ENCODE data around the gene PIGB.
"Not testable (repeated sequence)": the region's sequence is repeated elsewhere in the genome, so short reads cannot be mapped to it uniquely, and the experiment has no call there.

Gene PIGB

GRCh38 chr15:55302801-55303200, 16.2 kb upstream of the PIGB start:
- DNase-seq, result not testable (repeated sequence)

DNA sequence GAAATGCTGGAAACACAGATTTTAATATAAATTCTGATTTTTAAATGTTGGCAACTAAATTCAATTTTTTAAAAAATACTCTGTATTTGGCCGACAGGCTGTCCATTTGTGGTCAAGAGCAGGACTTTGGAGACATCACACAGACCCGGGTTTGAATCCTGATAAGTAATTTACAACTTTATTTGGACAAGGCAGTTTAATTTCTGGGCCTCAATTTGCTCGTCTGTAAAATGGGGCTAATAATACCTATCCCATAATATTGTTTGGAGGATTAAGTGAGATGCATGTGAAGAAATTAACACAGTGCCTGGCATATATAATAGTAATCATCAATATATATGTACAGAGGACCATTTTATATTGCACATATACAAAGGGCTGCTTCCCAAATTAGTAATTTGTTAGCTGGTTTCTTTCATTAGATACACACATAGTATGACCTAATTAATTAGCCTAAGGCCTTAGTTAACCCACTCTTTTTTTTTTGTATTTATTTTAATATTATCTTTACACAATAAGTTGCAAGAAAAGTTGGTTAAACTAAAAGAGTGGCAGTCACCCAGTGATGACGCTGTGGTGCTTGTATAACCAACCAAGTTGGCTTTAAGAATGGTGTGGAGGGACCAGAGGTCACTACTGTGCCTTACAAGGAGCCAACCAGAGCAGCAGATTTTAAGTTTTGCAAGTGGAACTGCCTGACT, 665 bp downstream of the PIGB start:
- DNase-seq, result no peak

DNA sequence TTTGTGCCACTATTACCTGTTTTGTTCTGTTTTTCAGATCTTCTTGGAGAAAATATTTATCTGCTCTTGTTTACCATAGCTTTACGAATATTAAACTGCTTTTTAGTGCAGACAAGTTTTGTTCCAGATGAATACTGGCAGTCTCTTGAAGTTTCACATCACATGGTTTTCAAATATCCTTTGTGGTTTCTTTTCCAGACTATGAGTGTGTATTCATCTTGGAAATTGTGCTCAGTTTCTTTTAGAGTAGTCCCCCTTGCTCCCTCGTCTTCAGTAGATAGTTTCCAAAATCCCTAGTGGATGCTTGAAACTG, 1.2 kb downstream of the PIGB start:
- no peak for DNase-seq

GRCh38 chr15:55320963-55321362, 1.9 kb downstream of the PIGB start:
- DNase-seq, result no peak

DNA sequence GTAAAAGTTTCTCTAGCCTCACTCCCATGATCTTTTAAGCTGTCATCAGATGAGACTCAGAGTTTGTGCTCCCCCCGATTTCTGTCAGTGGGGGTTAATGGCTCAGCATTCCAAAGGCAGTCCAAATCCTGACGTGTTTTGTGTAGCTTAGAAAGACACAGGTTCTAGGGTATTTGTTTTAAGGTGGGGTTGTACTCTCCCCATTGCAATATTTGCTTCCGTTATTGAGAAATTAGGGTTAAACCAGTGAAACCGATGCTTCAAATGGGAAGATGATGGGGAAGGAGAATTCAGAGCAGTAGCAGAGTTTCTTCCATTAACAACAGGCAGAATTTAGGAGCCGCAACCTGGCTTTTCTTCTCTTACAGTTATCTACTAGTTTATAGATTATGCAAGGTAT, 3.4 kb downstream of the PIGB start:
- no peak for DNase-seq

GRCh38 chr15:55327387-55327786, 8.4 kb downstream of the PIGB start:
- no peak for DNase-seq

DNA sequence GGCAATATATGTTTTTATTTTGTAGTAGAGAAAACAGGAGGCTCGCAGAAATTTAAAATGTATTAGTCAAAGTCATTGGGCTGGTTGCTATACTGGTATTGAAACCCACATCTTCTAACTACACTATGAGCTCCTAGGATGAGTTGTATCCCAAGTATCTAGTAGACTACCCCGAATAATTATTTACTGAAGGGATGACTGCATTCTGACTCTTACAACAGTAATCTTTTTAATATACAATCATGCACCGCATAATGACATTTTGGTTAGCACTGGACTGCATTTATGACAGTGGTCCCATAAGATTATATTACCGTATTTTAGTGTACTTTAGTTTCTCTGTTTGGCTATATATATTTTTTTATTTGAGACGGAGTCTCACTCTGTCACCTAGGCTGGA, 15.3 kb downstream of the PIGB start:
- no peak for DNase-seq

DNA sequence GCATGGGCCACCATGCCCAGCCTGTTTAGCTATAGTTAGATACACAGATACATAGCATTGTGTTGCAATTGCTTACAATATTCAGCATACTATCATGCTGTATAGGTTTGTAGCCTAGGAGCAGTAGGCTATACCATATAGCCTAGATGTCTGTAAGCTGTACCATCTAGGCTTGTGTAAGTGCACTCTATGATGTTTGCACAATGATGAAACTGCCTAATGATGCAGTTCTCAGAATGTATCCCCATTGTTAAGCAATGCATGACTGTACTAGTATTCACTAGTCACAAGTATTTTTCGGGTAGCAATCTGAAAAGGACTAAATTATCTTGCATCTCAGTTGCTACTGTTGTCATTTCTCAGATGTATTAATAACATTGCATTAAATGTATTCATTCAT, 16.0 kb downstream of the PIGB start:
- DNase-seq, result no peak

- no peak for DNase-seq
Observed at GRCh38 chr15:55337160-55337559, 18.1 kb downstream of the PIGB start.

- no peak for DNase-seq
Observed at GRCh38 chr15:55343168-55343567, 24.1 kb downstream of the PIGB start.

GRCh38 chr15:55344206-55344605, 25.2 kb downstream of the PIGB start:
- DNase-seq, result no peak

- DNase-seq, result no peak
Observed at GRCh38 chr15:55348281-55348778, 29.3 kb downstream of the PIGB start.

GRCh38 chr15:55349282-55349681, 30.3 kb downstream of the PIGB start:
- no peak for DNase-seq

DNA sequence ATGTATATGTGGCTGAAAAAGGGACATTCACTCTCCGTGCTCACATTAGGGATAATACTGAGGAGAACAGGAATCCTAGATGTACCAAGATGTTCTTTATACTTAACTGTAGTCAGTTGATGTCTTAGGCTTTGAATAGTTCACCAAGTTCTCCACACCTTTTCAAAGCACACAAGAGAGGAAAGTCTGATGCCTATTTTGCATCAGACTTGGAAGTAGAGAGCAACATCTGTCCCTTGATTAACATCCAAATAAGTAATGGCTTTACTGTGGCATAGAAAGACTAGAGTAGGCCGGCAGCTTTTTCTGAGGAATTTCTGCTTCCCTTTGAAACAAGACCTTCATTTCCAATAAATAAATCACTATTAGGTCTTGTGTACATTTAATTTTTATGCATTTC, 34.0 kb downstream of the PIGB start:
- no peak for DNase-seq

DNA sequence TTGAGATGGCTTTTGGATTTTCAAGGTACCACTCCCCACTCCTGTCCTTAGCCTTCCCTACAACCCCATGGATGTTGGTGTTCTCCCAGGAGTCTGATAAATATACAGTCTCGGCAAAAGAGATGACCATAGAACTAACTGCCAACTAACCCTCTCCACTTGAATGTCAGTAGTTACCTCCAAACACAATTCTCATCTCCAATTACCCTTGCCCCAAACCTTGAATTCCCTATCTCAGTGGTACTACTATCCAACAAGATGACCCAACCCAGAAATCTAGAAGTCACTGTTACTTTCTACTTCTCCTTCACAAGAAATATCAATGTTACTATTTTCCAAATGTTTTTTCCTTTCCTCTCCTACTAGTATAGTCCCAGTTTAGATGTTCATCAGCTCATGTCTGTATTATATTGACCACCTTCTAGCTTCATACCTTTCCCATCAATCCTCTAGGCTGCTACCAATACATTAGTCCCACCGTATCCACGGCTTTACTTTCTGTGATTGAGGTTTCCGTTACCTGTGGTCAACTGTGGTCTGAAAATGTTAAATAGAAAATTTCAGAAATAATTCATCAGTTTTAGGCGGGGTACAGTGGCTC, 38.1 kb downstream of the PIGB start:
- no peak for DNase-seq

GRCh38 chr15:55357774-55358173, 38.8 kb downstream of the PIGB start:
- no peak for DNase-seq

GRCh38 chr15:55358471-55358870, 39.4 kb downstream of the PIGB start:
- DNase-seq, result no peak

- DNase-seq, result no peak
Observed at GRCh38 chr15:55360256-55360655, 41.2 kb downstream of the PIGB start.

- DNase-seq, result no peak
Observed at GRCh38 chr15:55361048-55361447, 42.0 kb downstream of the PIGB start.

DNA sequence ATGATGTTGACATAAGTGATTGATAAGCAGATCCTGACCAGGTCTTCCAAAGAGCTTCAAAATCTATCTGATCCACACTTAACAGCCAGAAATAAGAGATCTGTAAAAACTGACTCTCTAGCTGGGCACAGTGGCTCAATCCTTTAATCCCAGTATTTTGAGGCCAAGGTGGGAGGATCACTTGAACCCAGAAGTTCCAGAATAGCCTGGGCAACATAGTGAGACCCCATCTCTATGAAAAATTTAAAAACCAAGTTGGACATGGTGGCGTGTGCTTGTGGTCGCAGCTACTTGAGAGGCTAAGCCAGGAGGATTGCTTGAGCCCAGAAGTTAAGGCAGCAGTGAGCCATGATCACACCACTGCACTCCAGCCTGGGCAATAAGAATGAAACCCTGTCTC, 43.6 kb downstream of the PIGB start:
- DNase-seq, result no peak

GRCh38 chr15:55366981-55367380, 48.0 kb downstream of the PIGB start:
- no peak for DNase-seq

GRCh38 chr15:55372701-55373440, 53.8 kb downstream of the PIGB start:
- DNase-seq, result no peak

DNA sequence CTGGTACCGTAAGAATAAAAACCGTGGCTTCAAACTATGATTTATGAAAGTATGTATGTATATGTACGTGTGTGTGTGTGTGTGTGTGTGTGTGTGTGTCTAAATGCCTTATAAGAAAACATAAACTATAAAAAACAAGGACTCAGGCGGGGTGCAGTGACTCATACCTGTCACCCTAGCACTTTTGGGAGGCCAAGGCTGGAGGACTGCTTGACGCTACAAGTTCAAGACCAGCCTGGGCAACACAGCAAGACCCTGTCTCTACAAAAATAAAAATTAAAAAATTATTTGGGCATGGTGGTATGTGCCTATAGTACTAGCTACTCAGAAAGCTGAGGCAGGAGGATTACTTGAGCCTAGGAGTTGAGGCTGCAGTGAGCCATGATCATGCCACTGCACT, 60.1 kb downstream of the PIGB start:
- no peak for DNase-seq

DNA sequence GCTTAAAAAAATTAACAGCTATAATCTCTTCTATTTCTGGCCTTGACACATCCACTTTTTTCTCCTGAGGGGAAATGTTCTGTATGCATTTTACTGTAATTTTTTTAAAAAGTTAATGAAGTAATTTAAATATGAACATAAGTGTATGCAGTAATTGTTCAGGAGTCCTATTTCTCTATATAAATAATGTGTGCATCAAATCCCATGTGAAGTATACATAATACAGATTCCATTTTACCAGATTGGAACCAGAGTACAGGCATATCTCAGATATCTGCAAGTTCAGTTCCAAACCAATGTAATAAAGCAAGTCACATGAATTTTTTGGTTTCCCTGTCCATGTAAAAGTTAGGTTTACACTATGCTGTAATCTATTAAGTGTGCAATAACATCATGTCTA, 62.6 kb downstream of the PIGB start:
- no peak for DNase-seq

All from stimulated activated CD4-positive, alpha-beta T cell treated with anti-CD3 and anti-CD28 coated beads, Interleukin-4, amount 100 ng/mL, for 24 hours (primary cell).